DOHH2 (cell line): ENCODE measurements around the gene AFAP1L1.

ENCODE experiments used
- CTCF ChIP-seq: fragments of 200-600 bp; sonication (generic); IDR thresholded peaks from one replicate; pipeline ENCODE4 v1.5.1; 2014; ENCODE audit warnings: antibody characterized with exemption, mild to moderate bottlenecking, low read depth, low read length; ENCODE audit not compliant: poor library complexity, severe bottlenecking
- EZH2phosphoT487 ChIP-seq: fragments of 200-600 bp; sonication (generic); IDR thresholded peaks from 2 replicates; pipeline ENCODE4 v1.6.1; 2017; ENCODE audit warnings: borderline replicate concordance, mild to moderate bottlenecking, antibody characterized with exemption, low read length, moderate library complexity, mixed read lengths

GRCh38 chr5:149325166-149325735, 53.6 kb downstream of the AFAP1L1 start:
- TF ChIP-seq CTCF (no peak), EZH2phosphoT487 (no peak)
